Measurements from ENCODE around the gene TFEC. TPM values are rescaled to one million over a fixed set of nuclear protein-coding genes. Genes with fewer than 3 reads are reported as not detected.

TFEC gene
- polyA plus RNA-seq, 1 donor from 2014 or later, result not detected

DNA sequence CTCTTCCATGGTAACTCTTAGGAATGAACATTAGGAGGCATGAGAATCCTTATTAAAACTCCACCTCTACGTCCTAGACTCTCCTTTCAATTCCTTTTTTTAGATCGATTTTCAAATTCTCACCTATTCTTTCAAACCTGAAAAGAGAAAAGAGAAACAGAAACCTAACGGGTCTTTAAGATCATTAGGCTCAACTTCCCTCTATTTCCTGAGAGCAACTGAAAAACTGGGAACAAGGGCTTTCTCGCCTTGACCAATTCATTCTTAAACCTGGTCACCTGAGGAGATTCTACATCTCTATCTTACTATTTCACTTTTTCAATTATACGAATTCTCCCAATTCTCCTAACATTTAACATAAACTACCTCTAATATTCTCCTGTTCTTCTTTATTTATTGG lies 2.8 kb downstream of the TFEC start:
- TF ChIP-seq EP300 (conservative IDR thresholded peaks at IDR 0.05; ENCODE audit: poor library complexity, severe bottlenecking) (no peak), POLR2AphosphoS5 (IDR thresholded peaks at IDR 0.05) (no peak)

GRCh38 chr7:116024826-116025809 lies 5.4 kb downstream of the TFEC start:
- TF ChIP-seq TAF1 (IDR thresholded peaks at IDR 0.05; ENCODE audit: low read depth) (no peak), RAD21 (conservative IDR thresholded peaks at IDR 0.05) (no peak), EZH2 (IDR thresholded peaks at IDR 0.05; ENCODE audit: borderline replicate concordance, insufficient read depth, low read length, poor library complexity, severe bottlenecking) (no peak), EP300 (conservative IDR thresholded peaks at IDR 0.05; ENCODE audit: poor library complexity, severe bottlenecking) (no peak), REST (IDR thresholded peaks at IDR 0.05; ENCODE audit: borderline replicate concordance) (no peak), SMC3 (conservative IDR thresholded peaks at IDR 0.05; ENCODE audit: poor library complexity) (no peak), MXI1 (conservative IDR thresholded peaks at IDR 0.05; ENCODE audit: poor library complexity, severe bottlenecking) (no peak), POLR2AphosphoS5 (IDR thresholded peaks at IDR 0.05) (no peak)
- TF ChIP-seq, protein P1, sequence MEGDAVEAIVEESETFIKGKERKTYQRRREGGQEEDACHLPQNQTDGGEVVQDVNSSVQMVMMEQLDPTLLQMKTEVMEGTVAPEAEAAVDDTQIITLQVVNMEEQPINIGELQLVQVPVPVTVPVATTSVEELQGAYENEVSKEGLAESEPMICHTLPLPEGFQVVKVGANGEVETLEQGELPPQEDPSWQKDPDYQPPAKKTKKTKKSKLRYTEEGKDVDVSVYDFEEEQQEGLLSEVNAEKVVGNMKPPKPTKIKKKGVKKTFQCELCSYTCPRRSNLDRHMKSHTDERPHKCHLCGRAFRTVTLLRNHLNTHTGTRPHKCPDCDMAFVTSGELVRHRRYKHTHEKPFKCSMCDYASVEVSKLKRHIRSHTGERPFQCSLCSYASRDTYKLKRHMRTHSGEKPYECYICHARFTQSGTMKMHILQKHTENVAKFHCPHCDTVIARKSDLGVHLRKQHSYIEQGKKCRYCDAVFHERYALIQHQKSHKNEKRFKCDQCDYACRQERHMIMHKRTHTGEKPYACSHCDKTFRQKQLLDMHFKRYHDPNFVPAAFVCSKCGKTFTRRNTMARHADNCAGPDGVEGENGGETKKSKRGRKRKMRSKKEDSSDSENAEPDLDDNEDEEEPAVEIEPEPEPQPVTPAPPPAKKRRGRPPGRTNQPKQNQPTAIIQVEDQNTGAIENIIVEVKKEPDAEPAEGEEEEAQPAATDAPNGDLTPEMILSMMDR (IDR thresholded peaks at IDR 0.05; ENCODE audit: poor library complexity, severe bottlenecking), result no peak
- no peak overlapping the region for H3K9ac ChIP-seq (ENCODE audit: low read length)
- no peaks in the 10 kb centered on the region for H4K20me1 ChIP-seq (ENCODE audit: insufficient read depth)
- H3K9me3 ChIP-seq (ENCODE audit: low read length), result no peaks in the 10 kb centered on the region
- no peaks in the 10 kb centered on the region for H3F3A ChIP-seq (ENCODE audit: insufficient read depth, low read length, poor library complexity, severe bottlenecking)
- no peaks in the 10 kb centered on the region for H3K27me3 ChIP-seq (ENCODE audit: insufficient read depth, low read depth, low read length)
- no peaks in the 10 kb centered on the region for H3K9me2 ChIP-seq (ENCODE audit: insufficient read depth, low read length)
- H3K27ac ChIP-seq (ENCODE audit: low read length), result no peak overlapping the region
- no peak overlapping the region for H3K4me2 ChIP-seq (ENCODE audit: low read length)
- no peak overlapping the region for H2AFZ ChIP-seq (ENCODE audit: low read depth, low read length)
- H3K4me3 ChIP-seq (ENCODE audit: low read length), result no peak overlapping the region
- no peaks in the 10 kb centered on the region for H3K79me2 ChIP-seq (replicated peaks; ENCODE audit: insufficient read depth, low read length)
- no peaks in the 10 kb centered on the region for H3K36me3 ChIP-seq (ENCODE audit: insufficient read depth, low read length)

More for the DNA sequence above, 2.8 kb downstream of the TFEC start:
- H3K36me3 ChIP-seq (ENCODE audit: insufficient read depth, low read length), result no peaks in the 10 kb centered on the region
- no peak overlapping the region for H3K4me2 ChIP-seq (ENCODE audit: low read length)
- H3K79me2 ChIP-seq (replicated peaks; ENCODE audit: insufficient read depth, low read length), result no peaks in the 10 kb centered on the region
- H3F3A ChIP-seq (ENCODE audit: insufficient read depth, low read length, poor library complexity, severe bottlenecking), result no peaks in the 10 kb centered on the region
- H3K9me3 ChIP-seq (ENCODE audit: low read length), result no peaks in the 10 kb centered on the region
- H3K27me3 ChIP-seq (ENCODE audit: insufficient read depth, low read depth, low read length), result no peaks in the 10 kb centered on the region
- H3K9me2 ChIP-seq (ENCODE audit: insufficient read depth, low read length), result no peaks in the 10 kb centered on the region
- H2AFZ ChIP-seq (ENCODE audit: low read depth, low read length), result no peak overlapping the region
- no peaks in the 10 kb centered on the region for H4K20me1 ChIP-seq (ENCODE audit: insufficient read depth)
- H3K27ac ChIP-seq (ENCODE audit: low read length), result no peak overlapping the region
- H3K4me3 ChIP-seq (ENCODE audit: low read length), result no peak overlapping the region
- H3K9ac ChIP-seq (ENCODE audit: low read length), result no peak overlapping the region

Measured in neural cell (in vitro differentiated cells).